Left lung (tissue), 10 donors: Measurements from ENCODE around the gene CADM2. TPM values are rescaled to one million over a fixed set of nuclear protein-coding genes. Genes with fewer than 3 reads are reported as not detected.

ENCODE experiments used
- ATAC-seq: fragments of 200-7000 bp; cut with Tn5 transposase; one replicate; pipeline ENCODE4 v1.9.1; 2020; ENCODE audit warnings: moderate library complexity
- DNase-seq, 4 donors: peaks; one replicate each; pipeline ENCODE4 v3.0.0-alpha.2; 2013 to 2020
- H3K27ac ChIP-seq, 2 donors: fragments of 200-600 bp; sonication (generic) in 1 of 2; one replicate each; pipeline versions ENCODE4 v1.5.0 to v1.8.0; 2020 to 2021
- H3K27me3 ChIP-seq, 2 donors: fragments of 200-600 bp; sonication (generic) in 1 of 2; one replicate each; pipeline versions ENCODE4 v1.5.0 to v1.8.0; 2020 to 2021
- H3K36me3 ChIP-seq, 2 donors: fragments of 200-600 bp; sonication (generic) in 1 of 2; one replicate each; pipeline versions ENCODE4 v1.5.0 to v1.8.0; 2020 to 2021
- H3K4me1 ChIP-seq, 2 donors: fragments of 200-600 bp; one replicate each; pipeline ENCODE4 v1.8.0; 2021
- H3K4me3 ChIP-seq, 2 donors: fragments of 200-600 bp; sonication (generic) in 1 of 2; one replicate each; pipeline versions ENCODE4 v1.5.0 to v1.8.0; 2020 to 2021; ENCODE audit warnings: mild to moderate bottlenecking in 1 of 2
- H3K9me3 ChIP-seq, 2 donors: fragments of 200-600 bp; sonication (generic) in 1 of 2; one replicate each; pipeline versions ENCODE4 v1.5.0 to v1.8.0; 2020 to 2021
- CTCF ChIP-seq, 2 donors: fragments of 200-600 bp; sonication (generic) in 1 of 2; IDR thresholded peaks; one replicate each; pipeline versions ENCODE4 v1.5.0 to v1.8.0; 2021; ENCODE audit warnings: antibody characterized with exemption in 2 of 2
- intact Hi-C, 2 donors: fragments of 100-400 bp; cut with DNase I; formaldehyde crosslinking; loops; one replicate each; pipeline versions ENCODE4 v1.11.2 to v1.14.2; 2022
- polyA plus RNA-seq, 6 donors: library from polyadenylated mRNA; unstranded; fragments of 120-200 nt; gene quantifications; one replicate each; pipeline ENCODE4 v1.2.1, GENCODE V29; 2013; ENCODE audit not compliant: insufficient read length in 6 of 6
- total RNA-seq, 2 donors: library from RNA; stranded (reverse); fragmentation: NEBNext Ultra II Directional; extraction: Animal tissue kit (Norgen Biotek cat#: 25700); gene quantifications; one replicate each; pipeline ENCODE4 v1.2.1, GENCODE V29; 2021
- donor health status: DM: no; HTN: yes; CAD: no.
- donor health status: DM: no; HTN: no; CAD: no.

Gene CADM2
- total and polyA plus RNA-seq, 8 donors, result 0.16 to 2.3 (median 0.74) TPM

GRCh38 chr3:85508659-85509058, 549.9 kb downstream of the CADM2 start:
- Histone ChIP-seq H3K4me3 (no peak overlapping the region), H3K27me3 (no peaks in the 10 kb centered on the region), H3K36me3 (no peaks in the 10 kb centered on the region), H3K4me1 (no peaks in the 10 kb centered on the region), H3K27ac (no peak overlapping the region), H3K9me3 (no peaks in the 10 kb centered on the region)
- no peak for DNase-seq
- no peak for TF ChIP-seq CTCF (IDR thresholded peaks at IDR 0.05)
- ATAC-seq, result no peak
- intact Hi-C loops, result no loop called here

DNA sequence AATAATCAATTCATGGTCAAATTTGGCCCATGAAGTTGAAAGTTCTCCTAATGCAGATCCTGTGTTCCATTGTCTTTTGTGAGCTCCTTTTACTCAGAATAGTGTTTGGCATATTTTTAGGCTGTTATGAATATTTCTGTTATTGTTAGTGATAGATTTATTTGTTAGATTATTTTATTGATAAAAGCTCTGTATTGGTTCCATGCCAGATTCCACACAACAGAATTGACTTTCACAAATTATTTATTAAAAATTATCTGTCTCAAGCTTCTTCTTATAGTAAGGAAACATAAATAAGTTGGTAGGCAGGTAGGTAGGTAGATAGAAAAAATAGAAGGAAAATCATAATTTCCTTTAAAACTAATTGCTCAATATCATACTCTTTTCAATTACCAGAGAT, 557.4 kb downstream of the CADM2 start:
- DNase-seq, result no peak
- Histone ChIP-seq H3K27me3 (no peaks in the 10 kb centered on the region), H3K27ac (no peak overlapping the region), H3K36me3 (no peaks in the 10 kb centered on the region), H3K4me3 (no peak overlapping the region), H3K9me3 (no peaks in the 10 kb centered on the region), H3K4me1 (no peaks in the 10 kb centered on the region)
- ATAC-seq, result no peak
- intact Hi-C loops, result no loop called here
- no peak for TF ChIP-seq CTCF (IDR thresholded peaks at IDR 0.05)

DNA sequence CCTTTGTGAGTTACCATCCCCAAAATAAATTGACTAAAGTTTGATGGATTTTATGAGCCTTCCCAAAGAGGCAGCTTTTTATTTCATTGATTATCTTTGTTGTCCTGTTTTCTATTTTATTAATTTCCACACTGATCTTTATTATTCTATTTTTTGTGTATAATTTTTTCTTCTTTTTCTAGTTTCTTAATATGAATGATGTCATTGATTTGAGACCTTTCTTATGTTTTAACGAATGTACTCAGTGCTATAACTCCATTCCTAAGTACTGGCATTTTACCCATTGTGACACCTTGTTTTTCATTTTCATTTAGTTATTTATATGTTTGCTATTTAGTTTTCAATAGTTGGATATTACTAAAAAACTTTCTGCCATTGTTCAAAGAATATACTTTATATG, 565.3 kb downstream of the CADM2 start:
- TF ChIP-seq CTCF (IDR thresholded peaks at IDR 0.05), result no peak
- no peak for DNase-seq
- ATAC-seq, result no peak
- no peaks in the 10 kb centered on the region for H3K36me3 ChIP-seq
- H3K27ac ChIP-seq, result no peak overlapping the region
- intact Hi-C loops, result no loop called here
- no peak overlapping the region for H3K4me3 ChIP-seq
- H3K4me1 ChIP-seq, result no peaks in the 10 kb centered on the region
- H3K27me3 ChIP-seq, result no peaks in the 10 kb centered on the region
- no peaks in the 10 kb centered on the region for H3K9me3 ChIP-seq

GRCh38 chr3:85525264-85525663, 566.5 kb downstream of the CADM2 start:
- Histone ChIP-seq H3K4me1 (no peaks in the 10 kb centered on the region), H3K9me3 (peaks cover 0 to 3% of the 10 kb centered on the region in 2 donors), H3K4me3 (no peak overlapping the region), H3K27me3 (no peaks in the 10 kb centered on the region), H3K27ac (no peak overlapping the region), H3K36me3 (no peaks in the 10 kb centered on the region)
- ATAC-seq (no peak), DNase-seq (no peak)
- no peak for TF ChIP-seq CTCF (IDR thresholded peaks at IDR 0.05)
- intact Hi-C loops, result no loop called here

DNA sequence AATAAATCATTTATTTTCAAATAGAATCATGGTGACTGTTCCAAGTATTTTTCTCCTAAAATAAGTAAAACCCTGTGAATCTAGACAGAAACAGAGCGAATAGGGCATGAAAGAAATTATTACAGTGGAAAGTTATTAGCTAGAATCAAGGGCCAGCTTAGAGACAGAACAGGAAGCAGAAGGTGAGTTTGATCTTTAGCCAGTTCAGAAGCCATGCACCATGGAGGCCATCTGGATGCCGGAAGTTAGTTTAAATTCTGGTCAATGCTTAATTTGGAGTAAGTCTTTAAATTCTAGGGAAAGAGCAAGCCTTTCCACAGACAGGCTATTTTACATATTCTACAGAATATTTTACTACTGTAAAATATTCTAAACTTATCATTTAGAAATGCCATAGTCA, 574.8 kb downstream of the CADM2 start:
- ATAC-seq, result no peak
- intact Hi-C loops, result no loop called here

More for the DNA sequence above, 574.8 kb downstream of the CADM2 start:
- no peaks in the 10 kb centered on the region for H3K27me3 ChIP-seq
- no peak overlapping the region for H3K27ac ChIP-seq
- no peak for DNase-seq
- H3K36me3 ChIP-seq, result no peaks in the 10 kb centered on the region
- no peak overlapping the region for H3K4me3 ChIP-seq
- H3K9me3 ChIP-seq, result peaks cover 0 to 10% of the 10 kb centered on the region in 2 donors
- TF ChIP-seq CTCF (IDR thresholded peaks at IDR 0.05), result no peak
- no peaks in the 10 kb centered on the region for H3K4me1 ChIP-seq
